Measurements from ENCODE around the gene RGL4.

RGL4 gene

DNA sequence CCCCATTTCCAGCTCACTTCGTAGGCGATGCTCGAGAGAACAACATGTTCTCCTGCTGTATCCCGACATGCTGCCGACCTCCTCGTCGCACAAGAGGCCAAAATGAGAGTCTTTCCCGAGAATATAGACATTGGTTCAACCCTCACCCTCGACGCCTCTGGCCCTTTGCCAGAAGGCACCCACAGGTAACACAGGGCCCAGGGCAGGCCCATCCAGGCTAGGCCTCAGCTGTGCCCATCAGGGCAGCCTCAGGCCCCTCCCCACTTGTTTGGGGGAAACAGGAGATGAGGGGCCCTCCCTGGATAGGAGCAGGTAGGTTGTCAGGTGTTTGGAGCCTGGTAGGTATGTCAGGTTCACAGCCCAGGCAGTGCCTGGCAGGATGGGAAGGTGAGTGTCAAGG lies 2.7 kb upstream of the RGL4 start:
- TF ChIP-seq, protein P1, sequence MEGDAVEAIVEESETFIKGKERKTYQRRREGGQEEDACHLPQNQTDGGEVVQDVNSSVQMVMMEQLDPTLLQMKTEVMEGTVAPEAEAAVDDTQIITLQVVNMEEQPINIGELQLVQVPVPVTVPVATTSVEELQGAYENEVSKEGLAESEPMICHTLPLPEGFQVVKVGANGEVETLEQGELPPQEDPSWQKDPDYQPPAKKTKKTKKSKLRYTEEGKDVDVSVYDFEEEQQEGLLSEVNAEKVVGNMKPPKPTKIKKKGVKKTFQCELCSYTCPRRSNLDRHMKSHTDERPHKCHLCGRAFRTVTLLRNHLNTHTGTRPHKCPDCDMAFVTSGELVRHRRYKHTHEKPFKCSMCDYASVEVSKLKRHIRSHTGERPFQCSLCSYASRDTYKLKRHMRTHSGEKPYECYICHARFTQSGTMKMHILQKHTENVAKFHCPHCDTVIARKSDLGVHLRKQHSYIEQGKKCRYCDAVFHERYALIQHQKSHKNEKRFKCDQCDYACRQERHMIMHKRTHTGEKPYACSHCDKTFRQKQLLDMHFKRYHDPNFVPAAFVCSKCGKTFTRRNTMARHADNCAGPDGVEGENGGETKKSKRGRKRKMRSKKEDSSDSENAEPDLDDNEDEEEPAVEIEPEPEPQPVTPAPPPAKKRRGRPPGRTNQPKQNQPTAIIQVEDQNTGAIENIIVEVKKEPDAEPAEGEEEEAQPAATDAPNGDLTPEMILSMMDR (IDR thresholded peaks at IDR 0.05; ENCODE audit: low read depth, low read length, missing control alignments): no peak
- DNase-seq (ENCODE audit: low read depth): no peak
- H3K4me3 ChIP-seq (ENCODE audit: low read depth, low read length): no peak overlapping the region

DNA sequence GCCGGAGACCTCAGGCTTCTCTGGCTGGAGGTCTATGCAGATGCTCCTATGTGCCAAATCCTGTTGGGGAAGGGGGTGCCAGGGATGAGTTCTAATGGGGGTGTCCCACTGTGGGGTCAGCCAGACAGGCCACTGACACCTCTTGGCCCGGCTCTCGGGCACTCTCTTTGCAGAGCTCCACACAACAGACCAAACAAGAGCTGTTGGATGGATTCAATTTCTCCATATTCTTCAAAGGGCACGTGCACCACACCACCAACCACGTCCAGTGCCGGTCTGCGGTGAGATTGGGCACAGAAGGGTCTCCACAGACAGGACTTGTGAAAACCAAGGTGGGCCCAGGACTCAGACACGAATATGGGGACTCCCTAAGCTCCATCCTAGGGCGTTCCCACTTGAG lies 2.2 kb upstream of the RGL4 start:
- no peak overlapping the region for H3K4me3 ChIP-seq (ENCODE audit: low read depth, low read length)
- no peak for DNase-seq (ENCODE audit: low read depth)
- TF ChIP-seq, protein P1 (IDR thresholded peaks at IDR 0.05; ENCODE audit: low read depth, low read length, missing control alignments): no peak

DNA sequence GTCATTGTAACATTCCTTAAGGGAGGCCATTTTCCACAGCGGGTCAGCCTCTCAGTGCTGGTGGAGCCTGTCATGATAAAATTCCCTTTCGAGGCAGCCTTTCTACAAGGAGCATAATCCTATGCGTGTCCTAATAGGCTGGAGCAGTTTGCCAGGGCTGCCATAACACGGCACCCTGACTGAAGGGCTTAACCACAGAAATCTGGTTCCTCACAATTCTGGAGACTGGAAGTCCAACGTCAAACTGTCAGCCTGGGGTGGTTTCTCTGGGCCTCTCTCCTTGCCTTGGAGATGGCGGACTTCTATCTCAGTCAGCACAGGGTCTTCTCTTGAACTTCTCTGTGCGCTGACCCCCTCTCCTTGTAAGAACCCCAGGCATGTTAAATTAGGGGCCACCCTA lies 1.4 kb upstream of the RGL4 start:
- no peak overlapping the region for H3K4me3 ChIP-seq (ENCODE audit: low read depth, low read length)
- DNase-seq (ENCODE audit: low read depth): no peak
- TF ChIP-seq, protein P1 (IDR thresholded peaks at IDR 0.05; ENCODE audit: low read depth, low read length, missing control alignments): no peak

DNA sequence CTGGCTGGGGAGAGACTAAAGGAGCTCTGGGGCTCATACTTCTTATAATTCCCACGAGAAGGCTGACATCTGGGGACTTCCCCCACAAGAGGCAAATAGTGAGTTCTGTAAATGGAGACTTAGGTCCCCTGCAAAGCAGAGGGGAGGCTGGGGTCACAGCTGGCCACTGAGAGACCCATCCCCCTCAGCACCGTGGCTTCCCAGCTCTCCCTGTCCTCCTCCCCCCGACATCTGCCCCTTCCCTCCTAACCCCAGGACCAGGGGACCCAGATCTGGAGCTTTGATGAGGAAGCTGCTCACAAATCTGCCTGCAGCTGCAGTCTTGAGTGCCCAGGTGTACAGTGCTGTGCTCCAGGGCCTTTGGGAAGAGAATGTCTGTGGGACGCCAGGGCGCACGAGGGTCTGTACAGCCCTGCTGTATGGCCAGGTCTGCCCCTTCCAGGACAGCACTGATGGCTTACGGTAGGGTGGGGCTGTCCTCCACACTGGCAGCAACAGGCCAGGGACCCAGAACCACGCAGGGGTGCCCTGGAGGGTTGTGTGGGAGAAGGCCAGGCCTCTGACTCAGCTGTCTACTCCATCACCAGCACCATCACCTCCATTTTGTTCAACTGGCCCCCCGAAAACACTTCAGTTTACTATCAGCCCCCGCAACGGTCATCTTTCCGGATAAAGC lies 1.1 kb downstream of the RGL4 start:
- no peak for DNase-seq (ENCODE audit: low read depth)
- no peak overlapping the region for H3K4me3 ChIP-seq (ENCODE audit: low read depth, low read length)
- TF ChIP-seq, protein P1 (IDR thresholded peaks at IDR 0.05; ENCODE audit: low read depth, low read length, missing control alignments): no peak

DNA sequence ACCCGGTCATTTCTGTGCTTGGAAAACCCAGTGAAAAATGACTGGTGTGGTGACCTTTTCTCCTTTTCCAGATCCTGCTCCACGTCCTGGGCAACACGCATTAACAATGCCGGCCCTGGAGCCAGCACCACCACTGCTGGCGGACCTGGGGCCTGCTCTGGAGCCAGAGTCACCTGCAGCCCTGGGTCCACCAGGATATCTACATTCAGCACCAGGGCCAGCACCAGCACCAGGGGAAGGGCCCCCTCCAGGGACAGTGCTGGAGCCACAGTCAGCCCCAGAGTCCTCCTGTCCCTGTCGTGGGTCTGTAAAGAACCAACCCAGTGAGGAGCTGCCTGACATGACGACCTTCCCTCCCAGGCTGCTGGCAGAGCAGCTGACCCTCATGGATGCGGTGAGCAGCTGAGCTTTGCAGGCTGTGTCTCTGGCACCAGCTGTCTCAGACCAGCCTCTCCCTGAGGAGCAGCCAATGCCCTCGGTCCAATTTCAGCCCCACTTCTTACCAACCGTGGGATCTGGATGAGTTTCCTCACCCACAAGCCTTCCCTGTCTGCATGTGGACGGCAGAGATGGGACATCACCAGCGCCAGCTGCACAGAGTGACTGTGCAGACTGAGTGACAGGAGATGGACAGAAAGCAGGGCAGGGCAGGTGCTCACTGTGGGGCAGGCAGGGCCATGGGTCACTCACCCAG lies 1.9 kb downstream of the RGL4 start:
- TF ChIP-seq, protein P1 (IDR thresholded peaks at IDR 0.05; ENCODE audit: low read depth, low read length, missing control alignments): no peak
- H3K4me3 ChIP-seq (ENCODE audit: low read depth, low read length): no peak overlapping the region
- no peak for DNase-seq (ENCODE audit: low read depth)

DNA sequence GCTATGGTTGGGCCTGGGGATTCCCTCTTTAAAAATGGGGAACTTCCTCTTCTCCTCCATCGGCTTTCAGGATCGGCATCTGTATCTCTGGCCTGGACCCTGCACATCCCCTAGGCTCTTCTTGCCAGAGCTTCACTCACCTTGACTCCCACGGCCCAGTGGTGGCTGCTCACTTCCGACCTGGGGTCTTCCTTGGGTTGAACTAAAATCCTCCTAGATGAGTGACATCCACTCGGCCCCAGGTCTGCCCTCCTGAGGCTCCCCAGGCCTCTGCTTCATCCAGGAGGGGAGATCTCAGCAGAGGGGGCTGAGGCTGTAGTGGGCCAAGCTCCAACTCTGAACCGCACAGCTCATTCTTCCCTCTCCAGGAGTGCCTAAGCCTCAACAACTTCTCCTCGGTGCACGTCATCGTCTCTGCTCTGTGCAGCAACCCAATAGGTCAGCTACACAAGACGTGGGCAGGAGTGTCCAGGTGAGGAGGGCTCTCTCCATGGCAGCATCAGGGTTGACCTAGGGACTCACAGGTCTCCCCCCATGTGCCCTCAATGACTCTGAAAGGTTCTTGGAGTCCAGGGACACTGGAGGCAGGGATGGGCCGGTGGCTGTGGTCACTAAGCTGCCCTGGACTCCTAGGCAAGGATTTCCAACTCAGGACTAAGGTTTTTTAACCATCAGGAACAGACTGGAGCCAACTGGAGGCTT lies 3.3 kb downstream of the RGL4 start:
- TF ChIP-seq, protein P1 (IDR thresholded peaks at IDR 0.05; ENCODE audit: low read depth, low read length, missing control alignments): no peak
- no peak overlapping the region for H3K4me3 ChIP-seq (ENCODE audit: low read depth, low read length)
- no peak for DNase-seq (ENCODE audit: low read depth)
